GM18951 (cell line): Measurements from ENCODE around the gene EXOC3.

Experiments
- POLR2A ChIP-seq: IDR thresholded peaks from 4 replicates; pipeline ENCODE4 v1.6.1; 2011; ENCODE audit warnings: mild to moderate bottlenecking; ENCODE audit not compliant: insufficient read length, insufficient read depth; ENCODE audit errors: extremely low read depth
- in situ Hi-C: fragments of 300-500 bp; cut with MboI; formaldehyde crosslinking; loops from one replicate; pipeline ENCODE4 v1.12.0; 2022; ENCODE audit warnings: low sequenced_read_pairs, mixed read lengths, inconsistent platforms; ENCODE audit not compliant: unreplicated experiment

EXOC3 gene

DNA sequence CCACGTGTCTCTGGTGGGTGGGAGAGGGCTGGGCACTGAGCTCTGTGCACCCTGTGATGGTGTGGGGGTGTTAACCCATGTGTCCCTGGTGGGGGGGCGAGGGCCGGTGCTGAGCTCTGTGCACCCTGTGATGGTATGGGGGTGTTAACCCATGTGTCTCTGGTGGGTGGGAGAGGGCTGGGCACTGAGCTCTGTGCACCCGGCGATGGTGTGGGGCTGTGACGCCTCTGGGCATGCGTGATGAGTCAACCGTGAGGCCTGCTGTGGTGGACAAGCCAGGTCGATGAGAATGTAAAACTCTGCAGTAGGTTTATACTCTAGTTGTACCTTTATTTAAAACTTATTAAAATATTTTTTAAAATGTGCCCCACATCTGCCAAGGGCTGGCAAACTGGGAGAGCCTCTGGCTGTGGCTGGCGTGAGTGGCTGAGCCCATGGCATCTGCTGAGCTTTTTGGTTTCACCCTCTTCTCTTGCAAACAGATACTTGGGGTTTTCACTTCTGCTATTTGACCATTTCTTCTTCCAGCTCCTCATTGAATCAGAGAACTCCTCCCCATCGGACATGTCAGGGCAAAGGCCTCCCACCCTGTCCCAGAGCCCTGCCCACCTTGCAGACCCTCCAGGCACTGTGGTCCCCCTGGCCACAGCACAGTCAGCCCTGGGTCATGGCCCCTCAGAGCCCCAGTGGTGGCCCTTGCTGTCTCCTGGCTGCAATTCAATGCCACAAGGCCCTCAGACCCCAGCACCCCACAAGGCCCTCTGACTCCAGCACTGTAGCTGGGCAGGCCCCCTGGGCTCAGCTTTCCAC is 18.5 kb upstream of the EXOC3 start:
- in situ Hi-C loops = no loop called here
- TF ChIP-seq POLR2A = peak; percentile 49

DNA sequence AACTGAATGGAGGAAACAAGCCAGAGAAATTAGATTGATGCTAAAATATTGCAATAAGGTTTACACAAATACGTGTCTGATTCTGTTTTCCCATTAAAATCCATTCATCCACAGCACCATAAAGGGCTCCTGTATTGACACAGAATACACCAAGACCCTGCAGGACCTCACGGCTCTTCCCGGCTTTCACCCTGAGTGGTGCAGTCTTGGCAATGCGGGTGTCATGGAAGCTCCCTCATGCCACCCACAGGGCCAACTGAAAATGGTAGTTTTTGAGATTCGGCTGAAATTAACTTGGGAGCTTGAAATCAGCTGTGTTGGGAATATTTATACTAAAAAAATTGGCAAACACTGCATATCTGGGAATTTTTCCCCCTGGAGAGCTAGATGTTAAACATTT is 17.3 kb upstream of the EXOC3 start:
- no peak for TF ChIP-seq POLR2A
- in situ Hi-C loops = no loop called here

DNA sequence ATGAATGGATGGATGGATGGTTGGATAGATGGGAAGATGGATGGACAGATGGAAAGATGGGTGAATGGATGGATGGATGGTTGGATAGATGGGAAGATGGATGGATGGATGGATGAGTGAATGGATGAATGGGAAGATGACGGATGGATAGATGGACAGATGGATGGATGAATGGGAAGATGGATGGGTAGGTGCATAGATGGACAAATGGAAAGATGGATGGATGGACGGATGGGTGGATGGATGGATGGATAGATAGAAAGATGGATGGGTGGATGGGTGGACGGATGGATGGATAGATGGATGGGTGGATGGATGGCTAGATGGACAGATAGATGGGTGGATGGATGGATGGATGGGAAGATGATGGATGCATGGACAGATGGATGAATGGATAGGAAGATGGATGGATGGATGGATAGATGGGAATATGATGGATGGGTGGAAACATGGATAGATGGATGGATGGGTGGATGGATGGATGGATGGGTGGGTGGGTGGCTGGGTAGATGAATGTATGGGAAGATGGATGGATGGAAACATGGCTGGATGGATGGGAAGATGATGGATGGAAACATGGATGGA is 16.5 kb upstream of the EXOC3 start:
- no peak for TF ChIP-seq POLR2A
- in situ Hi-C loops = no loop called here

DNA sequence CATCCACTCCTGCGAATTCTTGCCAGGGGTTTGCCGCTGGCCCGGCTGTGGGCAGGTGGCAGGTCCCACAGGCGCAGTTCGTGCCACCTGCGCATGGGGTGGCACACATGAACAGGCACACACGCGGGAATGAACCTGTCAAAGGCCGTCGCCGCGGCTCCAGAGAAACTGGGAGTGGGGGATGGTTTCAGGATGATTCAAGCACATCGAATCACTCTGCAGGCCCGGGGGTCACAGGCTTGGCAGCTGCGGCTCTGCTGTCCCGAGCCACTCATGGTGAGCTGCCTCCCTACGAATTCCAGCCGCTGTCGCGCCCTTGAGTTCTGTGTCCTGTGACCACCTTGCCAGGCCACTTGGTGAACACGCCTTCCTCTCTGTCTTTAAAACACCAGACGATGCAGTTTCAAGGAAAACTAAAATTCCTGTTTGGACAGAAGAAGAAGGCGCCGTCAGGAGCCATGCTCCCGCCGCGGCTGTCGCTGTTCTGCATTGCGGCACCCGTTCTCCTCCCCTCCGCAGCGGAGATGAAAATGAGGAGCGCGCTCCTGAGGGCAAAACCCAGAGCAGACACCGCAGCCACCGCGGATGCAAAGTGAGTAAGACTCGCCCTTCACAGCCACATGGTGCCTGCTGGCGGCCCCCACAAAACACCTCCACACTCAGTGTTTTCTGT is 15.4 kb upstream of the EXOC3 start:
- no peak for TF ChIP-seq POLR2A
- in situ Hi-C loops = no loop called here

DNA sequence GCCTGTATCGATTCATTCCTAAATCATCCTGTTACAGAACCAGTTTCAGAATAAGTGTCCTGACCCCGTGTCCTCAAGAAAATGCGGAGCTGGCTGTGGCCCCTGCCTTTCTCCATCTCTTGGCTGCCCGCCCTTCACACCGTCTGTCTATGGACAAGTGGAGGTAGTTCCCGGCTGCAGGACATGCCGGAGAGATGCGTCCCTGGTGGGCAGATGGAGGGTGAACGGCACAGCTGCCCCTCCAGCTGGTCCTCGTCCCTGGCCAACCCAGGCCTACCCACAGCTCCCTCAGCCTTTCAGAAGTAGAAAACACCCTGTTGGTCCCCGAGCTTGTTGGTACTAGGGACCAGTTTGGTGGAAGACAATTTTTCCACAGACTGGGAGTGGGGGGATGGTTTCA is 14.8 kb upstream of the EXOC3 start:
- in situ Hi-C loops = no loop called here

DNA sequence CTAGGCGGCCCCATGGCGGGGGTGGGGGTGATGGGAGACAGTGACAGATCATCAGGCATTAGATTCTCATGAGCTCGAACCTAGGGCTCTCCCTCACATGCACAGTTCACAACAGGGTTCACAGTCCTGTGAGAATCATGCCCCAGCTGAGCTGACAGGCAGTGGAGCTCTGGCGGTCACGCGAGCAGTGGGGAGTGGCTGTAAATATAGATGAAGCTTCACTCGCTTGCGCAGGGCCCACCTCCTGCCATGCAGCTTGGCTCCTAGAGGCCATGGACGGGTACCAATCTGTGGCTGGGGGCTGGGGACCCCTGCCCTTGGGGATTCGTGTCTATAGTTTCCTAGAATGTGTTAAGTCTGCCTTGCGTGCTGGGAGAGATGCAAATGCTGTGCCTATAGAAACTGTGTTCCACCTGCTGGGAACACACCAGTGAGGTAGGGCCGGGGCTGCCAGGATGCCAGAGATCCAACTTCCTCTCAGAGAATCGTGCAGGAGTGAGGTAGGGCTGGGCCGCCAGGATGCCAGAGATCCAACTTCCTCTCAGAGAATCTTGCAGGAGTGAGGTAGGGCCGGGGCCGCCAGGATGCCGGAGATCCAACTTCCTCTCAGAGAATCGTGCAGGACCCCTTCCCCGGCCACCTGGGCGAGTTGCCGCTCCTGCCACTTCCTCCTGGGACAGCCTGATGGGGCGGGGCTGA is 14.1 kb upstream of the EXOC3 start:
- in situ Hi-C loops = no loop called here
- TF ChIP-seq POLR2A = no peak

More for the DNA sequence above, 14.8 kb upstream of the EXOC3 start:
- no peak for TF ChIP-seq POLR2A

DNA sequence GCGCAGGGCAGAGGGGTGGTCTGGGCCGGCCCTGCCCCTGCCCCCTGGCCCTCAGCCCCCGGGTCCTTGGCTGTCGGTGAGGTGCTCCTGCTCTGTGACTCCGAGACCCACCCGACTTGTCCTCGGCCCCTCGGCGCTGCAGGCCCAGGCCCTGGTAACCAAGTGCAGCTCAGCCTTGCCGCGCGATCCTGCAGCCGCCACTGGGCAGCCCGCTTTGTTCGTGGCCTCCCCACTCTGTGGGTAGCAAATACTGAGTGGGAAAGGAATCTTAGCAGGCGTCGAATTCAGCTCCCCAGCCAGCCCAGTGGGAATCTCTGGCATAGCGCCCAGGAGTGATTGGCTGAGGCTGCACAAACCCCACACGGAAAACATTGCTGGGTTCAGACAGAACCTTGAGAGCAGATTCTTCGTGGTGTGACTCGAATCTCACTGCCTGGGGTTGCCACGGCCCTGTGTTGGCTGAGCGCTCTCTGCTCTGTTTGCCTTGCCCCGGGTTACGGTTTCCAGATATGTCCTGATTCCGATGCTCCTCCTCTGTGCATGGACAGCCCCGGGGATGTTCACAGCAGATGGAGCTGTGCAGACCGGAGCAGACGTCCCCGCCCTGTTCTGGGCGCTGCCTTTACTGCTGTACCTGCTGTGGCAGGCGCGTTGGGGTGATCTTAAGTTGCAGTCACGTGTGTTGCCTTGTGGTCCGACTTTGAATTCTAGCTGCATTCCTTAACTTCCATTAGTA is 13.4 kb upstream of the EXOC3 start:
- no peak for TF ChIP-seq POLR2A
- in situ Hi-C loops = loop anchor here (10.0 kb wide), 1 partner anchor 115 kb away; no protein-coding TSS in a partner anchor

DNA sequence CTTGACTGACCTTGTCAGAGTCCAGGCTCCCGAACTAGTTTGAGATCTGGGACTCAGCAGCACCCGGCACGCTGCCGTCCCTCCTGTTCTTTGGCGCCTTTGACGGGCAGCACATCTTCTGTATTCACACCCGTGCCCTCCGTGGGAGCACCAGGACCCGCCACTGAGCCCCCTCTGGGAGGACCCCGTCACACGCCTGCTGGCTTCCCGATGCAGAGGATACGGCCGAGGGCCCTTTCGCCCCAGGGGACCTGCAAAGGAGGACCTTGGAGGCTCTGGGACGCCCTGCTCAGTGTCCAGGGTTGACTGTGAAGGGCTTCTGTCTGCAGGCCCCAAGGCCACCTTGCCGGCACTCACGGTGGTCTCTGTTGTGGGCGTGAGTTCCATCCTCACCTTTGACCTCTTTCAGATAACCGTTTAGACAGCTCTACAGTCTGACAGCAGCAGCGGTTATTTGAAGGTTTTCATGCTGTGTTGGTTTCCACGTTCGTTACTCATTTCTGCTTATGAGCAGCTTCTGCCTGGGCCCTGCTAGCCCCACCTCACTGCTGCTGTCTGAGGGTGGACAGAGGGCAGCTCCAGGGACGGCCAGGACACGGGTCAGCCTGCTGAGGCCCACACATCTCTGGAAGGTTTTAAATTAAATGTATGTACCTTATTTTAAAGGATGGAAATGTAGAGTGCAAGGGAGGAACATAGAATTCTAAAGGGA is 12.6 kb upstream of the EXOC3 start:
- in situ Hi-C loops = loop anchor here (10.0 kb wide), 1 partner anchor 116 kb away; no protein-coding TSS in a partner anchor
- TF ChIP-seq POLR2A = no peak

DNA sequence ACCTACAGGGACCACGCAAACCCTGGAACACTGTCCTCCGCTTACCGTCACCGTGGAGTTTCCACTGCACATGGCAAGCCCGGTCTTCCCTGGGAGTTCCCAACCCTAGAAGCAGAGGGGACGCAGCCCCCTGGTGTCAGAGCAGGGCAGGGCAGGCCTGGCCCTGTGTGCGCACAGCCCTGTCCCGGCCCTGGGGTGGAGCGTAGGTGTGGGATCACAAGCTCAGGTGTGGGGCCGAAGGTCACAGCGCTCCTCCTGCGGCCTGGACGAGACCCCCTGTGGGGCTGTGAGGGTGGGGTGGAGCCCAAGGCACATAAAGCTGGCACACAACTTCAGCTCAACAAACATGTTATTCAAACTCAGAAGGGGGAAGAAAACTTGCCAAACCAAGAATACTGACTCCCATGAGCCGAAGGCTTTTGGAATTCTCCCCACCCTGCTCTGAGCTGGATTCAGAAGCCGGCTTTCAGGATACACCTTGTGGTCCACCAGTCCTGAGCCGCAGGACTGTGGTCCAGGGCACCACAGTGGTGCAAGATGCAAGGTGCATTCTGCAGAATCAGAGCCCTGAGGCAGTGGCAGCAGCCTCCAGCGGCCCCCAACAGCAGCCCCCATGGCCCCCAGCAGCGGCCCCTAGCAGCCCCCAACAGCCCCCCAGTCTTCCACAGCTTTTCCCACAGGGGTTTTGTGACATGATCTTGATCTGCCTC is 11.8 kb upstream of the EXOC3 start:
- TF ChIP-seq POLR2A = no peak
- in situ Hi-C loops = loop anchor here (10.0 kb wide), 1 partner anchor 116 kb away; no protein-coding TSS in a partner anchor

DNA sequence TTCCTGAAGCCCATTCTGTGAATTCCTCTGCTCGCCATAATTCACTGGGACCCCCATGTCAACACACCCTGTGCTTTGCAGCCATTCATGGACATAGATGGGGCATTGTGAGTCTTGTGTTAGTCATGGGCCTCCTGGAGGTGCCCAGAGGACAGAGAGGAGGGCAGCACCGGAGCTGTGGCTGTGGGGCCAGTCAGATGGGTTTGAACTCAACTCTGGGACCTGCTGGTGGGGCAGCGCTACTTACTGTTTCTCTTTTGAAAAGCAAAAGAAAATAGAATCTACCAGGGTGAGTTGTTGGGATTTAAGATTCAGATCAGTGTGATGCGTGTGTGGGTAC is 11.3 kb upstream of the EXOC3 start:
- no peak for TF ChIP-seq POLR2A
- in situ Hi-C loops = loop anchor here (10.0 kb wide), 1 partner anchor 117 kb away; no protein-coding TSS in a partner anchor

DNA sequence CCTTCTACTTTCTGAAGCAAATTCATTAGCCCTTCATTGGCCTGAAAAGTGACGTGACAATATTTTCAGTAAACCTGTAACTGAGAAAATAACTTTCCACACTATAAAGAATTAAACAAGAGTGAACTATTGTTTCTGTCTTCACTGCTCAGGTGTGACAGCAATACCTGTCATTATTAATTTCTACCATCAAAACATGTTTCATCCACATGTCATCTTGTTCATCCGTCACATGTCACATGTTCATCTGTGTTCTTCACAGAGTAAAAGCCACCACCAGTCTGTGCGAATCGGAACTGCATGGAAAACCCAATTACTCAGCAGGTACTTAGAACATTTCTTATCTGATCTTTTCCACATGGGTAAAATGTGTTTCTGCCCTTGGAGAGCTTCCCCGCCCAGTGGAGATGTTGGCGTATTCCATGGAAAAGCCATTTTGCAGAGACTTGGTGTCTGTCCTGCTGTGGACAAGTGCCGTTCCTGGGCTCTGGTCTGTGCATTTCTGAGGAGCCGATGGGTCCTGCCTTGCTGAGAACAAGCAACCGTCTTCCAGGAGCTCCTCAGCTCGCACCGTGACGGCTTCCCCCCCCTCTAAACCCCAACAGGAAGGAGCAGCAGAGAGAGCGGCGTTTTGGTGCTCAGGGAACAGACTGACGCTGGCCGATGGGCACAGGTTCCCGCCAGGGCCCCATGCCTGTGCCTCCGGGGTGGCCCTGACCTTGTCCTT is 10.6 kb upstream of the EXOC3 start:
- no peak for TF ChIP-seq POLR2A
- in situ Hi-C loops = loop anchor here (10.0 kb wide), 1 partner anchor 118 kb away; no protein-coding TSS in a partner anchor
